IMR-90 (cell line): ENCODE data around the gene IQCF2. TPM values are rescaled to one million over a fixed set of nuclear protein-coding genes. Genes with fewer than 3 reads are reported as not detected.

Experiments used
- ATAC-seq: fragments of 200-7000 bp; cut with Tn5 transposase; 2 replicates; pipeline ENCODE4 v1.9.1; 2020; ENCODE audit warnings: low read depth, mild to moderate bottlenecking, moderate library complexity
- BruUV-seq: library from RNA; stranded (reverse); fragments of 400-500 nt; replicated peaks from 2 replicates; lab custom pipeline; 2021; lab: Mats Ljungman, UMichigan
- CTCF ChIA-PET: fragments of 300-600 bp; formaldehyde crosslinking; extraction: SDS; loops from one replicate; lab custom pipeline; 2021; ENCODE audit warnings: antibody characterized with exemption; lab: Yijun Ruan, JAX
- POLR2A ChIA-PET: fragments of 300-600 bp; sonication (Branson Sonifier 250); formaldehyde crosslinking; loops from one replicate; lab custom pipeline; 2022; ENCODE audit warnings: antibody characterized with exemption; ENCODE audit not compliant: unreplicated experiment; lab: Charles Lee
- DNase-seq: peaks from one replicate; pipeline ENCODE4 v3.0.0; 2013
- H2AFZ ChIP-seq: replicated peaks from 2 replicates; pipeline ENCODE3; 2013; ENCODE audit warnings: low read length, mild to moderate bottlenecking; ENCODE audit not compliant: poor library complexity
- H2AK5ac ChIP-seq: 2 replicates; pipeline ENCODE4 v1.6.1; 2013; ENCODE audit warnings: low read depth, low read length, inconsistent platforms
- H2AK9ac ChIP-seq: replicated peaks from 2 replicates; pipeline ENCODE3; 2013; ENCODE audit warnings: mild to moderate bottlenecking, low read depth, low read length, moderate library complexity; ENCODE audit not compliant: poor library complexity
- H2BK120ac ChIP-seq: 2 replicates; pipeline ENCODE4 v1.6.1; 2013; ENCODE audit warnings: low read depth, low read length, inconsistent platforms
- H2BK15ac ChIP-seq: 3 replicates; pipeline ENCODE4 v1.6.1; 2013; ENCODE audit warnings: low read depth, low read length, inconsistent platforms
- H2BK20ac ChIP-seq: 2 replicates; pipeline ENCODE4 v1.6.1; 2013; ENCODE audit warnings: low read depth, mild to moderate bottlenecking, inconsistent platforms, low read length, moderate library complexity
- H2BK5ac ChIP-seq: 2 replicates; pipeline ENCODE4 v1.6.1; 2013; ENCODE audit warnings: mild to moderate bottlenecking, low read depth, low read length, inconsistent platforms; ENCODE audit not compliant: poor library complexity, severe bottlenecking
- H3K14ac ChIP-seq: replicated peaks from 2 replicates; pipeline ENCODE4 v1.6.1; 2013; ENCODE audit warnings: low read depth, low read length, inconsistent platforms
- H3K18ac ChIP-seq: 2 replicates; pipeline ENCODE4 v1.6.1; 2013; ENCODE audit warnings: low read depth, low read length, control low read depth
- H3K23ac ChIP-seq: 2 replicates; pipeline ENCODE4 v1.6.1; 2013; ENCODE audit warnings: low read depth, low read length, inconsistent platforms
- H3K27ac ChIP-seq: 2 replicates; pipeline ENCODE4 v1.5.1; 2013; ENCODE audit warnings: mild to moderate bottlenecking, control low read depth, low read length; ENCODE audit not compliant: insufficient read depth
- H3K27me3 ChIP-seq: 2 replicates; pipeline ENCODE4 v1.6.1; 2013; ENCODE audit warnings: low read length; ENCODE audit not compliant: control insufficient read depth, insufficient read depth
- H3K36me3 ChIP-seq: 2 replicates; pipeline ENCODE4 v1.6.1; 2013; ENCODE audit warnings: low read length, mixed read lengths; ENCODE audit not compliant: control insufficient read depth, insufficient read depth
- H3K4ac ChIP-seq: 2 replicates; pipeline ENCODE4 v1.6.1; 2013; ENCODE audit warnings: low read depth, low read length, inconsistent platforms
- H3K4me1 ChIP-seq: 2 replicates; pipeline ENCODE4 v1.6.1; 2013; ENCODE audit warnings: low read length, mixed read lengths; ENCODE audit not compliant: control insufficient read depth, insufficient read depth
- H3K4me2 ChIP-seq: 2 replicates; pipeline ENCODE4 v1.6.1; 2013; ENCODE audit warnings: low read depth, mild to moderate bottlenecking, control low read depth, low read length, moderate library complexity
- H3K4me3 ChIP-seq: 2 replicates; pipeline ENCODE4 v1.5.1; 2013; ENCODE audit warnings: low read depth, mild to moderate bottlenecking, control low read depth, low read length, moderate library complexity; ENCODE audit not compliant: insufficient read depth
- H3K56ac ChIP-seq: 2 replicates; pipeline ENCODE4 v1.6.1; 2013; ENCODE audit warnings: low read length, inconsistent platforms; ENCODE audit not compliant: insufficient read depth; ENCODE audit errors: extremely low read depth
- H3K79me1 ChIP-seq, 2 experiments: 2 replicates each; pipeline ENCODE4 v1.6.1; 2013; ENCODE audit warnings: low read length in 2 of 2, inconsistent platforms in 1 of 2, low read depth in 1 of 2
- H3K9ac ChIP-seq: 2 replicates; pipeline ENCODE4 v1.6.1; 2013; ENCODE audit warnings: low read depth, low read length, control low read depth
- H3K9me1 ChIP-seq: 2 replicates; pipeline ENCODE4 v1.6.1; 2013; ENCODE audit warnings: low read length, inconsistent platforms; ENCODE audit not compliant: insufficient read depth
- H3K9me3 ChIP-seq: 2 replicates; pipeline ENCODE4 v1.6.1; 2013; ENCODE audit warnings: low read length; ENCODE audit not compliant: control insufficient read depth, insufficient read depth
- H4K20me1 ChIP-seq: 2 replicates; pipeline ENCODE4 v1.6.1; 2013; ENCODE audit warnings: low read length, inconsistent platforms; ENCODE audit not compliant: insufficient read depth
- H4K5ac ChIP-seq: 2 replicates; pipeline ENCODE4 v1.6.1; 2013; ENCODE audit warnings: mild to moderate bottlenecking, low read depth, low read length, control low read depth
- H4K8ac ChIP-seq, 2 experiments: 2 replicates each; pipeline ENCODE4 v1.6.1; 2013; ENCODE audit warnings: low read depth in 2 of 2, low read length in 2 of 2, control low read depth in 1 of 2, inconsistent platforms in 1 of 2
- H4K91ac ChIP-seq: 2 replicates; pipeline ENCODE4 v1.6.1; 2013; ENCODE audit warnings: low read depth, low read length, inconsistent platforms; ENCODE audit not compliant: insufficient read depth
- FOS ChIP-seq: fragments of 150-350 bp; IDR thresholded peaks from 2 replicates; pipeline ENCODE4 v1.6.1; 2016; ENCODE audit warnings: low read depth, low read length
- WGBS, 2 experiments: methylation state at CpG; one replicate each; pipeline versions ENCODE4 v1.1.5 to v1.1.7; 2013; ENCODE audit warnings: missing lambda C conversion rate in 2 of 2; ENCODE audit not compliant: insufficient read length in 1 of 2; ENCODE audit errors: extremely low coverage in 2 of 2; 5-methylcytosine and 5-hydroxymethylcytosine counted together
- dilution Hi-C: fragments of 300-500 bp; cut with HindIII; formaldehyde crosslinking; loops from one replicate; pipeline ENCODE4 v1.14.3; 2018; ENCODE audit warnings: low sequenced_read_pairs; ENCODE audit not compliant: unreplicated experiment
- in situ Hi-C: fragments of 300-500 bp; cut with MboI; formaldehyde crosslinking; loops from 3 replicates; pipeline ENCODE4 v1.14.3; 2019; ENCODE audit warnings: low sequenced_read_pairs, inconsistent platforms, mixed read lengths
- intact Hi-C: fragments of 100-400 bp; cut with micrococcal nuclease; formaldehyde crosslinking; loops from 2 replicates; pipeline ENCODE4 v1.10.0; 2022
- polyA plus RNA-seq, 3 experiments: library from polyadenylated mRNA; depleted of rRNA; stranded (reverse); fragments of >200 nt; gene quantifications; 2 replicates each; pipeline ENCODE4 v1.2.3, GENCODE V29; 2012; ENCODE audit warnings: low replicate concordance in 1 of 3
- total RNA-seq: library from RNA; depleted of rRNA; stranded (reverse); fragments of >200 nt; gene quantifications from 2 replicates; pipeline ENCODE4 v1.2.3, GENCODE V29; 2012

The IQCF2 gene
- total and polyA plus RNA-seq, 2 of the 4 experiments (the other 2 are of a cell fraction): not detected

DNA sequence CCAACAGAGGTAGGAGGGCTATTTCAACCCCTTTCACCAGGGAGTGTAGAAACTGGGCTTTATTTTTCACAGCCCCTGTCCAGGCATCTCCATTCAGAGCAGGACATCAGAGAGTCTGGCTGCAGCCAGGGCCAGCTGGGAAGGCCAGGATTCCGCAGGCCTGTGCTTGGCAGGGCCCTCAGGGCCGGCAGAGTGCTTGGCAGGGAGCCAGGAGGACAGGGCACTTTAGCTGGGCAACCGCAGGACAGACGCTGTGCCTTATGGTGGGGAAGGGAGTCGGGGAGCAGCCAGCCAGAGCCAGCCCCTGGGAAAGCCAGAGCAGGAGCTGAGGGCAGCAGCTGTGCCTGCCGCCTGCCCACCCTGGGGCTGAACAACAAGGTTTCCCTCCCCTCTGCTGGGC is 47.9 kb upstream of the IQCF2 start:
- Histone ChIP-seq H3K18ac (no peak overlapping the region), H3K4me3 (no peak overlapping the region), H2AK9ac (no peak overlapping the region), H2BK15ac (no peak overlapping the region), H2BK5ac (no peak overlapping the region), H3K79me1 (no peaks in the 10 kb centered on the region), H3K56ac (no peak overlapping the region), H3K23ac (no peak overlapping the region), H4K5ac (no peak overlapping the region), H3K4ac (no peak overlapping the region), H2AFZ (no peak overlapping the region), H4K8ac (no peak overlapping the region), H3K9me1 (no peaks in the 10 kb centered on the region), H3K4me2 (no peak overlapping the region), H2BK120ac (no peak overlapping the region), H2AK5ac (no peak overlapping the region), H3K27me3 (no peaks in the 10 kb centered on the region; the same call in 1 of the 2 replicates), H3K27ac (no peak overlapping the region), H3K36me3 (no peaks in the 10 kb centered on the region), H3K9me3 (no peaks in the 10 kb centered on the region), H3K14ac (no peak overlapping the region), H3K9ac (no peak overlapping the region), H3K4me1 (no peaks in the 10 kb centered on the region), H4K20me1 (no peaks in the 10 kb centered on the region), H4K91ac (no peak overlapping the region), H2BK20ac (no peak overlapping the region)
- ATAC-seq: no peak
- dilution Hi-C loops (no loop called here), in situ Hi-C loops (no loop called here), intact Hi-C loops (no loop called here)
- POLR2A ChIA-PET: no interaction called here
- CTCF ChIA-PET: no interaction called here
- WGBS, 2 experiments: 20% methylated on average over 1 of the region's 6 CpGs; no CpG with 5 or more reads in 1 of the 2 experiments
- DNase-seq: no peak
- TF ChIP-seq FOS: no peak
- no TSS peak for BruUV-seq
